NCI-H345 treated with DMSO at 0.1 percent for 48 hours (cell line): ENCODE data around the gene NARF.

Experiments
- DNase-seq: peaks from one replicate; lab custom pipeline; 2025; ENCODE audit not compliant: unreplicated experiment; lab: John Stamatoyannopoulos, UW

The NARF gene

GRCh38 chr17:82433560-82434215 is 24.9 kb upstream of the NARF start:
- DNase-seq, result no peak

DNA sequence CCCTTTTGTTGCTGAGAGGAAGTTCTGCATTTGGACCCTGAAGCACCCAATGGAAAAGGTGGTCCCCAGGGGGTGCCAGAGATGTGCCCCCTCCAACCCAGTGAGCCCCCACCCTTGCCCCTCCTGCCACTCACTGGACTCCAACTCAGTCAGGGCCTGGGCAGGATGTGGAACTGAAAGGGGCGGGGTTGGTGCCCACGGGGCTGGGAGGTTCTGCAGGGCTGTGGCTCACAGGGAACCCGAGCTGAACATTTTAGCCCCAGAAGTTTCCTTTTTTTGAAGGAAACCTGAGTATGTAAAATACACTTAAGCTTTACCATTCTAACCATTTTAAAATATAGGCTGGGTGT is 24.4 kb upstream of the NARF start:
- no peak for DNase-seq

- no peak for DNase-seq
Measured at GRCh38 chr17:82435103-82435502, 23.4 kb upstream of the NARF start.

- no peak for DNase-seq
Measured at GRCh38 chr17:82435601-82436583, 22.6 kb upstream of the NARF start.

- DNase-seq, result no peak
Measured at GRCh38 chr17:82436601-82437324, 21.8 kb upstream of the NARF start.

DNA sequence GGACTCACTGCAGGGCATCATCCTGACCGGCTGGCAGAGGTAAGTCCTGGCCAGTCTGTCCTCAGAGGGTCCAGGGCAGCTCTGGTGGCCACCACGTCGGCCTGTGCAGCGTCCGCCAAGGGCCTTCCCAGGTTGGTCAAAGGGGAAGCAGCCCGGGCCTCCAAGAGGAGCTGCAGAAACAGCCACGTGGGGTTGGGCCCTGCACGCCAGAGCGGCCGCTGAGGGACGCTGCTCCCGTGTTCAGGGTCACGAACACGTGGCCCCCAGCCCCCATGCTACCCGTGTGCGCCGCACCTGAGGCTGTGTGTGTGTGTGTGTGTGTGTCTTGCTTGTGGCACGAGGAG is 21.2 kb upstream of the NARF start:
- DNase-seq, result no peak

DNA sequence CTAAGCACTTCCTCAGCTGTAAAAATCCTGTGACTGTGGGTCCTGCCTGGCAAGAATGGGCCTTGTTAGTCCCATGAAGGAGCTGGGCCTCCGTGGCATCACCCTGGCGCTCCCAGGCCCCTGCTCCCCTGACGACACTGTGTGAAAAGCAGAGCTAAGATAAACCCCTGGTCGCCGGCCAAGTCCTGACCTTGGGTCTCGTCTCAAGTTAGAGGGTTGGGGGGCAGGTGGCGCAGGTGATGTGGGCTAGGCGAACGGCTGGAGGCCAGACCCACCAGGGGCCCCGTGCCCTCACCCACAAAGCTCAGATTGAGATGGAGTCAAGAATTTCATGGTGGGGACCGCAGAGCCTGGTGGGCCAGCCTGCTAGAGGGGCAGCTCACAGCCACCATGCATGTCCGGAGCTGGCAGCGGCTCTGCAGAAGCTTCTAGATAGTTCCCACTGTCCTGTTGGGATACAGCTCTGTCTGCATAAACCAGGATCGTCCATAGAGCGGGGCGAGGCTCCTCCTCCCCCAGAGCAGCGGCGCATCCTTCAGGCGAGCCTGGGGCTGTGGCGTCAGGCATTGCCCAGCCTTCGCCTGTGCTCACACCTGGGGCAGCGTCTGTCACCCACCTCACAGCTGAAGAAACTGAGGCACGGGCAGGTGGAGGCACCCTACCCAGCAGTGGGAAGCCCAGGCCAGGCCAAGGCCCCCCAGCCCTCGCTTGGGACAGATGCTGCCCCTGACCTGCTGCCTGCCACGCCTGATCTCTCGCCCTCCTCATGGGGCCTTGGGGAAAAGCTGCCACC is 19.9 kb upstream of the NARF start:
- DNase-seq, result no peak

DNA sequence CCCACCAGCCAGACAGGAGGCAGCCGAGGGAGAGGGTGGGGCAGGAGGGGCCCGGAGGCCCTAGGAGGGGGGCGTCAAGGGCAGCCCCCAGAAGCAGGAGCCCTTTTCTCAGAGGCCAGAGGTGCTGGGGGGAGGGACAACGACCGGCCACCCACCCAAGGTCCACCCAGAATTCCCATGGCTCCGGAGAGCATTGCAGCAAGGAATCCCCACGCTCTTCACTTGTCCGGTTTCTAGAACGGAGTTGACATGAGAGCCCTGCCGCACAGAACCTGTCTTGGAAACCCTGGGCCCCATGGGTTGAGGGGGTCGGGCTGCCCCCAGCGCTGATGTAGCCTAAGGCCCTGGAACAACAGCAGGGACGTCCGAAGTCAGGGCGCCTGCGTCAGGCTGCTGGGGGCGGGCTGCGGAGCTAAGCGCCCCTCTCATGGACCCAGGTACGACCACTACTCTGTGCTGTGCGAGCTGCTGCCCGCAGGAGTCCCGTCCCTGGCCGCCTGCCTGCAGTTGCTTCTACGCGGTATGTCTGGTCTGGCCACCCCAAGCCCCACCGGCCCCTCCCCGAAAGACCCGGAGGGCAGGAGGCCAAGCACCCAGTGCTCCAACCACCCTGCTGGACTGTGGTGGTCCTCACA is 19.2 kb upstream of the NARF start:
- no peak for DNase-seq

DNA sequence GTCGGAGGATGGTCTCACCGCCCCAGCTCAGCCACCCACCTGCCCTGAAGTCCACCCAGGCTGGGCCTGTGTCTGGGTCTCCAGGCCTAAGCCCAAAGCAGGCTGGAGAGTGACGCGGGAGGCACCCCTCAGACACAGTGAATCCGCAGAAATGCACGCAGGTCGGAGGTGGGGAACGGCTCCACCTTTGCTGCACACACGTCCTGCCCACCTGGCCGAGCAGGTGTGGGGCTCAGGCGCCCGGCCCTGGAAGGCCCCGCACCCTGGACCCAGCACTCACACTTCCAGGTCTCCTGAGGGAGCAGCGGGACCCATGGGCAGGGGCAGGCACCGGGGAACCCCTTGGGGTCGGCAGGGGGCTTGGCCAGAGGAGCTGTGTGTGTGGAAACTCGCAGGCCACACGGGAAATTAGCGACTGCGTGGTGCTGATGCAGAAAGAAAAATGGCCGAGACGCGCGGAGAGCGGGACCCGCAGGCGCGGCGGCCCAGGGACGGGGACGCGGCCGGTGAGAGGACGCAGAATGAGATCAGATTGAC is 18.6 kb upstream of the NARF start:
- no peak for DNase-seq

GRCh38 chr17:82440469-82440981 is 18.0 kb upstream of the NARF start:
- no peak for DNase-seq

- no peak for DNase-seq
Measured at GRCh38 chr17:82440991-82441627, 17.4 kb upstream of the NARF start.

DNA sequence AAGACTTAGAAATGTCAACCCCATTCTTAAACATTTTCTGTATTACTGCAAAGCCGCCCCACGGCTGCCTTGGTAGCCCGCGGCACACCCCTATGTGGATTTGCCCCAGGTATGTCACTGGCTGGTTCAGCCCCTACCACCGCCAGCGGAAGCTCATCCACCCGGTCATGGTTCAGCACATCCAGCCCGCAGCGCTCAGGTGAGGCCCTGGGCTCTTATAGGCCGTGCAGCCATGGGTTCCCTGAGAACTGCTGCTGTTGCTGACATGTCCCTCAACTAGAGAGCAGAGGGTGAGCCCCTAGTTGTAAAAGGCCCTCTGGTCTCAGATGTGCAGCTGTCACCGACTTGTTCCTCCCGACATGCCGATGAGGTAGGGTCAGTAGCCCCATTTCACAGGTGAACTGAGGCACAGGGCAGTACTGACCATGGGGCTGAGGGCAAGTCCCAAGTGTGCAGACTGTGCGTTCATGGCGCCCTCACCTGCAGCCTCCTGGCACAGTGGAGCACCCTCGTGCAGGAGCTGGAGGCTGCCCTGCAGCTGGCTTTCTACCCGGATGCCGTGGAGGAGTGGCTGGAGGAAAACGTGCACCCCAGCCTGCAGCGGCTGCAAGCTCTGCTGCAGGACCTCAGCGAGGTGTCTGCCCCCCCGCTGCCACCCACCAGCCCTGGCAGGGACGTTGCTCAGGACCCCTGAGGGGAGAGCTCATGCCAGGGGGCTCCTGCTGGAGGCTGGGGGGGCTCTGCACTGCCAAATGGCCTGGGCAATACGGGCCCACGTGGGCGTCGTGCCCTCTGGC is 16.7 kb upstream of the NARF start:
- no peak for DNase-seq

DNA sequence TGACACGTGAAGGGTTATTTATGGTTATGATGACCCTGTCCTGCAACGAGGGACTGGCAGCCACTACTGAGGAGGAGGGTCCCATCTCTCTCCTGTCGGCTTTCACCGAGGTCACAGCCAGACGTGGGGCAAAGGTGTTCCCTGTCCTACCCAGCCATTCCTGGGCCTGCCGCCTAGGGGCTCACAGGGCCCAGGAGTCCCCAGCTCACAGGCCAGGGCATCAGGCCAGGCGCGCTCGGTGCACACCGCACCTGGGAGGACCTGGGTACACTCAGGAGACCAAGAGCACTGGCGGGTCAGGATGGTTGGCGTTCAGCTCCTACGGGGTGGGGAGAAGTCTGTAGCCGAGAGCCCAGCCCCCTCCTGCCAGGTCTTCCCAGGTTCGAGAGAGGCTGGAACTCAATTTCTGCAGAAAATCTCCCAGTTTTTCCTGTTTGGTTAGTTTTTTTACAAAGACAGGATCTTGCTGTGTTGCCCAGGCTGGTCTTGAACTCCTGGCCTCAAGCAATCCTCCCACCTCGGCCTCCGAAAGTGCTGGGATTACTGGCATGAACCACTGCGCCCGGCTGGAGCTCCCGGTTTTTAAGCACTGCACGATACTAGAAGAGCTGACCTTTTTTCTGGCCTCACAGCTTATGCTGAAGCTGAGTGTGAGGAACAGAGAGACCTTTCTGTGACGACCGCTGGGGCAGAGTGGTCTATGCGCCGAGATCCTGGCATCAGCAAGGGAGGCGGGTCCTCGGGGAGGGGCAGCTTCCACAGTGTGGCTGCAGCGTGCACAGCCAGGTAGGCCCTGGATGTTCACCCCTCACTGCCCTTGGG is 15.7 kb upstream of the NARF start:
- DNase-seq, result no peak

DNA sequence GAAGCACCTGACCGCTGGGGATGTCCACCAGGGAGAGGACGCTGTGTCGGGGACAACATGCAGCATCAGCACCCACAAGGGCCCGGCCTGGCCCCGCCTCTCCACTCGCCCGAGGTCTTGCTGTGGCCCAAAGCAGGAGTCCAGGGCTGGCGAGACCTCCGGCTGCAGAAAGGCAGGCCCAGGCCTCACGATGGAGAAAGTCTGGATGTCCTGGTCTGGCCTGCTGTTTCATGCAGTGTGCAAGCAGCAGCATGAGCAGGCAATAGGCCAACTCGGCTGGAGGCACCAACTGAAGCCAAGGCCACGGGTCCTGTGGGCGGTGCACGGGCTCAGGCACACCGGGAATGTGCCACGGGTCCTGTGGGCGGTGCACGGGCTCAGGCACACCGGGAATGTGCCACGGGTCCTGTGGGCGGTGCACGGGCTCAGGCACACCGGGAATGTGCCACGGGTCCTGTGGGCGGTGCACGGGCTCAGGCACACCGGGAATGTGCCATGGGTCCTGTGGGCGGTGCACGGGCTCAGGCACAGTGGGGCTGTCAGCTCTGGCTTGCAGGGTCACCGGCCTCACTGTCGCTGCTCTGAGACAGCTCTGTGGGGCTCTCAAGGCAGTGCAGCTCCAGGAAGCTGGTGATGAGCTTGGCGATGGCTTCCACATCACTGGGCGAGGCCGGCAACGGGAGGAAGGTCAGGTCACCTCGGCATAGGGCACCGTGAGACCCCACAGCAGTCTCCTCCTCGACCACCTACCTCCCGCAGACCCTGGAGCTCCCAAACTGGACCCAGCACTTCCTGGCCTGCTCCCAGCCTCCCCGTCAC is 14.9 kb upstream of the NARF start:
- DNase-seq, result no peak

DNA sequence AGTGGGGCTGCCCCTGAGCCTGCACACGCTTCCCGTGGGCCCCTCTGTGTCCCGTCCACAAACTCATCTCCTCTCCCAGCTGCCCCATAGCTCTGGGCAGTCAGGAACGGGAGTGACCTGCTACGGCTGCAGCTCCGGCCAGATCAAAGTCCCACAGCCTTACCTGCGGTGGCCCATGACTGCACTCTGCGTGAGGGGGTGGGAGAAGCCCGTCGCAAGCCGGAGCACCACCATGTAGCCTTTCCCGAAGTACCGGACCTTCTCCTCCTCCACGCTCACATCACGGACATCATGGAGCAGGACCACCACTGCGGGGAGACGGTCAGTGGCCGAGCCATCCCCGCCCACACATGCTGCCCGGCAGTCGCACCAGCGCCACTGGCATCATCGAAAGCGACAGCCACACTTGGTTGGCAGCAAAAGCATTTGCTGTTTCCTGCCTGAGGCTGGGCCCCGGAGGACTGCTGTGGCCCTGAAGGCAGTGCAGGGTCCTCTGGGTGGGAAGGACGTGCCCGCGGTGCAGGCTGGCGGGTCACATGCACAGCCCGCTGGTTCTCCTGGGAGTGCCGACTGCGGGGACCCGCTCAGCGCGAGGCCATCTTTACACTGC is 14.2 kb upstream of the NARF start:
- DNase-seq, result no peak

DNA sequence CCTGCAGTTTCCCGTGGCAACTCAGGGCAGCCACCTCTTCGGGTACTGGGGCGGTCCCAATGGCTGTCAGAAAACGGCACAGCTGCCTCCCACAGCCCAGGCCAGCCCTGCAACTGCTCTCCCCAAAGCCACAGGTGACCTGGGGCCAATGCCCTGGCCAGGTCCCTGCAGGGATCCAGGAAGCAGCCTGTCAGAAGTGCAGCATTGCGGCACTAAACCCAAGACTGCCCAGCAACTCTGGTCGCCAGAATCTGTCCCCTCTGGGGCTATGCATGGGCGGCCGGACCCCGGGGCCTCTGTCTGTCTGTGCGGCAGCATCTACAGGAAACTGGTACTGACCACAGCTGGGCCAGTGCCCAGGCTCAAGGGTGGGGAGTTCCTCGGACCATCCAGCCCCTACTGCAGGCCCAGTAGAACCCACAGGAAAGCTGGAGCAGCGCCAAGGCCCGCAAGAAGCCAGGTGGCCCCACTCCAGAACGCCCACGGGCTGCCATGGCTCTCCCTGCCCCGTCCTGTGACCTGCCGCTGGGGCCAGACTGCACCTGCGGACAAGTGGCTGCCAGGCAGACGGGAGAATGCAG is 13.5 kb upstream of the NARF start:
- DNase-seq, result no peak
